K562 (cell line): ENCODE measurements around the gene HAGHL. TPM values are rescaled to one million over a fixed set of nuclear protein-coding genes. Genes with fewer than 3 reads are reported as not detected.

Source experiments
- ATAC-seq: fragments of 200-7000 bp; cut with Tn5 transposase; 3 replicates; pipeline ENCODE4 v1.9.1; 2020; ENCODE audit warnings: moderate library complexity
- BruUV-seq: library from RNA; stranded (reverse); fragments of 400-500 nt; replicated peaks from 2 replicates; lab custom pipeline; 2021; lab: Mats Ljungman, UMichigan
- CTCF ChIA-PET: fragments of 300-600 bp; formaldehyde crosslinking; extraction: SDS; loops from one replicate; lab custom pipeline; 2021; ENCODE audit warnings: low intra/inter-chr PET ratio; lab: Yijun Ruan, JAX
- POLR2A ChIA-PET: fragments of 300-600, 350-650 bp; sonication (Branson Sonifier 250); formaldehyde crosslinking; extraction: SDS; loops from one replicate; lab custom pipeline; 2021; ENCODE audit warnings: antibody characterized with exemption, inconsistent platforms; lab: Yijun Ruan, JAX
- DNase-seq, 4 experiments: peaks; one replicate each; pipeline versions ENCODE4 v3.0.0 to v3.0.0-alpha.2; 2011 to 2018; ENCODE audit warnings: low spot score in 3 of 4, mixed read lengths in 3 of 4; ENCODE audit errors: extremely low read depth in 1 of 4
- FAIRE-seq: peaks from 2 replicates; lab custom pipeline; 2011; peaks lifted over from hg19 to GRCh38; lab: Jason Lieb, UNC
- H2AFZ ChIP-seq: 2 replicates; pipeline ENCODE4 v1.6.0; 2011; ENCODE audit warnings: low read depth, low read length, control low read depth, inconsistent platforms
- H3K27ac ChIP-seq: fragments of 200-600 bp; 3 replicates; pipeline ENCODE4 v1.8.0; 2011; ENCODE audit warnings: low read depth, mild to moderate bottlenecking, control low read depth, inconsistent platforms, low read length, moderate library complexity, mixed read lengths; ENCODE audit errors: extremely low read depth
- H3K27me3 ChIP-seq, 2 experiments: fragments of 300-600 bp in 1 of 2; 2 replicates in 1 of 2; 3 replicates in 1 of 2; pipeline versions ENCODE4 v1.6.0 to v1.8.0; 2011; ENCODE audit warnings: inconsistent platforms in 2 of 2, low read length in 2 of 2, mild to moderate bottlenecking in 1 of 2, mixed read lengths in 1 of 2, moderate library complexity in 1 of 2; ENCODE audit not compliant: control insufficient read depth in 2 of 2, insufficient read depth in 2 of 2
- H3K36me3 ChIP-seq: fragments of 300-600 bp; 3 replicates; pipeline ENCODE4 v1.8.0; 2011; ENCODE audit warnings: mild to moderate bottlenecking, low read length, inconsistent platforms; ENCODE audit not compliant: control insufficient read depth, insufficient read depth
- H3K4me1 ChIP-seq, 2 experiments: fragments of 200-600 bp in 1 of 2; replicated peaks in 1 of 2; 2 replicates in 1 of 2; 3 replicates in 1 of 2; pipeline versions ENCODE4 v1.5.1 to v1.8.0; 2011; ENCODE audit warnings: inconsistent platforms in 2 of 2, low read length in 2 of 2, mild to moderate bottlenecking in 1 of 2, mixed read lengths in 1 of 2, moderate library complexity in 1 of 2; ENCODE audit not compliant: control insufficient read depth in 2 of 2, insufficient read depth in 2 of 2
- H3K4me2 ChIP-seq: 2 replicates; pipeline ENCODE4 v1.6.1; 2011; ENCODE audit warnings: low read length, control low read depth, inconsistent platforms, mixed read lengths; ENCODE audit not compliant: insufficient read depth
- H3K4me3 ChIP-seq: fragments of 200-600 bp; sonication (generic), shearing (Covaris generic); 2 replicates; pipeline ENCODE4 v1.5.1; 2016; ENCODE audit warnings: control low read depth, inconsistent platforms
- H3K79me2 ChIP-seq: fragments of 200-600 bp; 3 replicates; pipeline ENCODE4 v1.8.0; 2011; ENCODE audit warnings: low read length, inconsistent platforms; ENCODE audit not compliant: control insufficient read depth, insufficient read depth
- H3K9ac ChIP-seq, 2 experiments: 2 replicates each; pipeline versions ENCODE4 v1.6.0 to v1.6.1; 2011; ENCODE audit warnings: low read depth in 2 of 2, low read length in 2 of 2, control low read depth in 1 of 2, inconsistent platforms in 1 of 2, mild to moderate bottlenecking in 1 of 2, mixed read lengths in 1 of 2; ENCODE audit not compliant: insufficient read depth in 1 of 2
- H3K9me1 ChIP-seq: one replicate; pipeline ENCODE4 v1.6.0; 2011; ENCODE audit warnings: inconsistent platforms, mild to moderate bottlenecking, low read length, moderate library complexity; ENCODE audit not compliant: control insufficient read depth, insufficient read depth
- H3K9me3 ChIP-seq: replicated peaks from 2 replicates; pipeline ENCODE4 v1.5.1; 2011; ENCODE audit warnings: low read depth, low read length, inconsistent platforms; ENCODE audit not compliant: control insufficient read depth, insufficient read depth
- H4K20me1 ChIP-seq: replicated peaks from 2 replicates; pipeline ENCODE4 v1.6.1; 2011; ENCODE audit warnings: low read length, inconsistent platforms, mixed read lengths; ENCODE audit not compliant: control insufficient read depth, insufficient read depth
- ARHGAP35 ChIP-seq: fragments of 450-650 bp; IDR thresholded peaks from 2 replicates; pipeline ENCODE4 v1.6.1; 2018; ENCODE audit not compliant: partially characterized antibody
- CHCHD3 ChIP-seq: fragments of 250-450 bp; sonication (Bioruptor Pico); IDR thresholded peaks from 2 replicates; pipeline ENCODE4 v2.1.2; 2022; ENCODE audit warnings: mild to moderate bottlenecking
- ETV1 ChIP-seq: fragments of 450-650 bp; conservative IDR thresholded peaks from 2 replicates; pipeline ENCODE4 v1.6.1; 2016; ENCODE audit warnings: missing genetic modification characterization, control low read depth, low read depth, missing compliant biosample characterization
- GTF2A2 ChIP-seq: IDR thresholded peaks from 2 replicates; pipeline ENCODE4 v1.6.1; 2016; ENCODE audit warnings: mild to moderate bottlenecking, missing genetic modification characterization, missing compliant biosample characterization
- HDAC2 ChIP-seq: fragments of 450-650 bp; IDR thresholded peaks from 2 replicates; pipeline ENCODE4 v1.6.1; 2016; ENCODE audit warnings: mild to moderate bottlenecking
- NCOA4 ChIP-seq: fragments of 450-650 bp; IDR thresholded peaks from 2 replicates; pipeline ENCODE4 v1.6.1; 2018; ENCODE audit warnings: mild to moderate bottlenecking; ENCODE audit not compliant: partially characterized antibody
- NELFE ChIP-seq: IDR thresholded peaks from 2 replicates; pipeline ENCODE4 v1.6.1; 2011; ENCODE audit warnings: mild to moderate bottlenecking; ENCODE audit not compliant: insufficient read depth, insufficient read length
- SIX5 ChIP-seq, 2 experiments: IDR thresholded peaks; 2 replicates each; pipeline ENCODE4 v1.6.1; 2011; ENCODE audit warnings: low read length in 2 of 2, borderline replicate concordance in 1 of 2, low read depth in 1 of 2, mild to moderate bottlenecking in 1 of 2, moderate library complexity in 1 of 2; ENCODE audit not compliant: insufficient read depth in 1 of 2
- SPI1 ChIP-seq: IDR thresholded peaks from 2 replicates; pipeline ENCODE4 v1.6.1; 2011; ENCODE audit warnings: low read depth, low read length, control low read depth, borderline replicate concordance
- SREBF1 ChIP-seq: fragments of 150-350 bp; IDR thresholded peaks from 2 replicates; pipeline ENCODE4 v1.6.1; 2014; ENCODE audit warnings: antibody characterized with exemption, low read depth, low read length, borderline replicate concordance
- ZBTB17 ChIP-seq: fragments of 450-650 bp; formaldehyde crosslinking; IDR thresholded peaks from 2 replicates; pipeline ENCODE4 v1.4.0; 2020; ENCODE audit warnings: mild to moderate bottlenecking
- ZNF175 ChIP-seq: fragments of 200-800 bp; sonication (Bioruptor generic); IDR thresholded peaks from 2 replicates; pipeline ENCODE4 v1.6.1; 2016; ENCODE audit warnings: low read depth, mild to moderate bottlenecking, missing genetic modification characterization, missing compliant biosample characterization
- ZNF444 ChIP-seq: fragments of 250-450 bp; sonication (Bioruptor Pico); IDR thresholded peaks from 2 replicates; pipeline ENCODE4 v1.4.0; 2020; ENCODE audit warnings: mild to moderate bottlenecking, moderate library complexity
- ZNF584 ChIP-seq: fragments of 200-800 bp; sonication (Bioruptor generic); IDR thresholded peaks from 2 replicates; pipeline ENCODE4 v1.6.1; 2016; ENCODE audit warnings: low read depth, mild to moderate bottlenecking, missing genetic modification characterization, missing compliant biosample characterization
- ZNF780A ChIP-seq: fragments of 250-450 bp; sonication (Bioruptor Pico); IDR thresholded peaks from 2 replicates; pipeline ENCODE4 v1.5.0; 2021; ENCODE audit warnings: mild to moderate bottlenecking
- WGBS: fragments of 100-300 bp; shearing (Covaris generic); methylation state at CpG from one replicate; pipeline ENCODE4 v1.1.6; 2016; ENCODE audit warnings: low coverage, mixed read lengths; ENCODE audit not compliant: insufficient coverage; ENCODE audit errors: missing lambda C conversion rate; 5-methylcytosine and 5-hydroxymethylcytosine counted together
- in situ Hi-C: fragments of 300-500 bp; cut with MboI; formaldehyde crosslinking; loops from 4 replicates; pipeline ENCODE4 v1.15.0; 2018; ENCODE audit warnings: inconsistent platforms, mixed read lengths
- intact Hi-C: fragments of 100-400 bp; cut with micrococcal nuclease; formaldehyde crosslinking; loops from 2 replicates; pipeline ENCODE4 v1.14.2; 2022
- polyA plus RNA-seq, 8 experiments: library from polyadenylated mRNA; depleted of rRNA in 4 of 8; stranded (reverse) in 5 of 8; unstranded in 3 of 8; fragments of >200 nt; fragmentation: Nextera tagmentation in 2 of 8; fragmentation: Illumina TruSeq in 1 of 8; extraction: Ambion mirVana in 2 of 8; extraction: Trizol in 1 of 8; gene quantifications; 2 replicates each; pipeline versions ENCODE4 v1.2.1 to v1.2.3, GENCODE V29; 2011 to 2014; ENCODE audit warnings: inconsistent platforms in 1 of 8, missing spikeins in 1 of 8
- total RNA-seq, 7 experiments: library from RNA; depleted of rRNA in 6 of 7; stranded (reverse); fragments of >200 nt in 6 of 7; fragmentation: Illumina TruSeq in 2 of 7; extraction: Trizol in 2 of 7; gene quantifications; 2 replicates each; pipeline versions ENCODE4 v1.2.1 to v1.2.3, GENCODE V29; 2011 to 2021; ENCODE audit warnings: low replicate concordance in 1 of 7
- TF ChIP-seq, protein P1 (sequence below): sonication (generic); formaldehyde crosslinking; IDR thresholded peaks from 2 replicates; pipeline ENCODE4 v1.8.1; 2023; ENCODE audit warnings: mild to moderate bottlenecking, missing genetic modification reagents, moderate library complexity
- TF ChIP-seq, protein P2 (sequence below), 2 experiments: fragments of 450-650 bp in 1 of 2; sonication (generic) in 1 of 2; formaldehyde crosslinking in 1 of 2; IDR thresholded peaks in 1 of 2; conservative IDR thresholded peaks in 1 of 2; 2 replicates each; pipeline versions ENCODE4 v1.6.1 to v1.8.1; 2016 to 2023; ENCODE audit warnings: mild to moderate bottlenecking in 2 of 2, moderate library complexity in 2 of 2, inconsistent platforms in 1 of 2, missing genetic modification reagents in 1 of 2
- TF ChIP-seq, protein P3 (sequence below): fragments of 450-650 bp; IDR thresholded peaks from 2 replicates; pipeline ENCODE4 v1.7.0; 2016; ENCODE audit warnings: borderline replicate concordance
- TF ChIP-seq, protein P4 (sequence below): sonication (generic); formaldehyde crosslinking; IDR thresholded peaks from 2 replicates; pipeline ENCODE4 v1.9.0; 2022; ENCODE audit warnings: mild to moderate bottlenecking, missing genetic modification reagents

The HAGHL gene
- total and polyA plus RNA-seq, 9 of the 15 experiments (the other 6 are each of a cell fraction or from before 2014, with no cell fraction given), result 0.31 to 83.4 (median 20.7) TPM

DNA sequence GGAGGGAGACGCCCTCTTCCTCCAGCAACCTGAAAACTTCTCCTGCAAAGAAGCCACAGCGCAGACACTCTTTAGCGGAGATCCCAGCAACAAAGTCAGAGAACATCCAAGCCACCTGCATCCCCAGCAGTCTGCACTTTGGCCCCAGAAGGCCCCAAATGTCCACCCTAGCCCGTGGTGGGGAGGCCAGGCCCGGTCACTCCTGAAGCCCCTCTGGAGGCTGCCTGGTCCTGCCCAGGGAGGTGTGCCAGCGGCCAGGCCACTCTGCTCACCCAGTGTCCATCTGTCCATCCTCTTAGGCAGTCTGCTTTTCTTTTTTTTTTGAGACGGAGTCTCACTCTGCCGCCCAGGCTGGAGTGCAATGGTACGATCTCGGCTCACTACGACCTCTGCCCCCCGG lies 5.4 kb downstream of the HAGHL start:
- Histone ChIP-seq H3K4me2 (no peak overlapping the region), H3K4me1 (peaks cover 10 to 95% of the 10 kb centered on the region in 2 experiments), H3K9me3 (no peaks in the 10 kb centered on the region), H3K9ac (0 out of 4 replicates have a peak overlapping the region, but pooled peaks of 1 of the 2 experiments have one; percentile 40), H3K27me3 (no peaks in the 10 kb centered on the region), H3K27ac (no peak overlapping the region), H3K4me3 (no peak overlapping the region), H3K36me3 (peaks cover 78% of the 10 kb centered on the region; the same call in 2 of the 3 replicates), H2AFZ (no peak overlapping the region), H3K9me1 (no peaks in the 10 kb centered on the region), H4K20me1 (no peaks in the 10 kb centered on the region; the same call in 1 of the 2 replicates), H3K79me2 (peaks cover 23% of the 10 kb centered on the region)
- DNase-seq, result no peak
- intact Hi-C loops (no loop called here), in situ Hi-C loops (no loop called here)
- no peak for FAIRE-seq
- POLR2A ChIA-PET, result interaction anchor here (0.6 to 1.3 kb wide), 4 partner anchors 8 to 68 kb away, joined by 3 to 7 read pairs (median 4); partner anchors contain the start of genes CIAO3 and GNG13
- no peak for ATAC-seq
- 88% methylated on average over 9 of the region's 12 CpGs for WGBS
- TF ChIP-seq CHCHD3 (CRISPR knock-in tag) (no peak), ZNF175 (CRISPR knock-in tag) (no peak), ZNF780A (CRISPR knock-in tag) (no peak), SIX5 (IDR thresholded peaks at IDR 0.05; ENCODE audit: borderline replicate concordance in 1 of 2, insufficient read depth in 1 of 2, low read depth in 1 of 2, low read length in 2 of 2) (no peak), ETV1 (tag) (no peak), SREBF1 (no peak), NCOA4 (no peak), GTF2A2 (tag) (no peak), ARHGAP35 (no peak), SPI1 (no peak), HDAC2 (no peak), NELFE (no peak), ZNF584 (no peak), ZBTB17 (CRISPR knock-in tag) (no peak), ZNF444 (no peak)
- TF ChIP-seq, protein P1, sequence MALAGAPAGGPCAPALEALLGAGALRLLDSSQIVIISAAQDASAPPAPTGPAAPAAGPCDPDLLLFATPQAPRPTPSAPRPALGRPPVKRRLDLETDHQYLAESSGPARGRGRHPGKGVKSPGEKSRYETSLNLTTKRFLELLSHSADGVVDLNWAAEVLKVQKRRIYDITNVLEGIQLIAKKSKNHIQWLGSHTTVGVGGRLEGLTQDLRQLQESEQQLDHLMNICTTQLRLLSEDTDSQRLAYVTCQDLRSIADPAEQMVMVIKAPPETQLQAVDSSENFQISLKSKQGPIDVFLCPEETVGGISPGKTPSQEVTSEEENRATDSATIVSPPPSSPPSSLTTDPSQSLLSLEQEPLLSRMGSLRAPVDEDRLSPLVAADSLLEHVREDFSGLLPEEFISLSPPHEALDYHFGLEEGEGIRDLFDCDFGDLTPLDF (CRISPR knock-in tag), result no peak
- TF ChIP-seq, protein P2, sequence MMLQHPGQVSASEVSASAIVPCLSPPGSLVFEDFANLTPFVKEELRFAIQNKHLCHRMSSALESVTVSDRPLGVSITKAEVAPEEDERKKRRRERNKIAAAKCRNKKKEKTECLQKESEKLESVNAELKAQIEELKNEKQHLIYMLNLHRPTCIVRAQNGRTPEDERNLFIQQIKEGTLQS (IDR thresholded peaks at IDR 0.05), result no peak
- TF ChIP-seq, protein P2 (CRISPR knock-in tag; conservative IDR thresholded peaks at IDR 0.05), result no peak
- TF ChIP-seq, protein P3, sequence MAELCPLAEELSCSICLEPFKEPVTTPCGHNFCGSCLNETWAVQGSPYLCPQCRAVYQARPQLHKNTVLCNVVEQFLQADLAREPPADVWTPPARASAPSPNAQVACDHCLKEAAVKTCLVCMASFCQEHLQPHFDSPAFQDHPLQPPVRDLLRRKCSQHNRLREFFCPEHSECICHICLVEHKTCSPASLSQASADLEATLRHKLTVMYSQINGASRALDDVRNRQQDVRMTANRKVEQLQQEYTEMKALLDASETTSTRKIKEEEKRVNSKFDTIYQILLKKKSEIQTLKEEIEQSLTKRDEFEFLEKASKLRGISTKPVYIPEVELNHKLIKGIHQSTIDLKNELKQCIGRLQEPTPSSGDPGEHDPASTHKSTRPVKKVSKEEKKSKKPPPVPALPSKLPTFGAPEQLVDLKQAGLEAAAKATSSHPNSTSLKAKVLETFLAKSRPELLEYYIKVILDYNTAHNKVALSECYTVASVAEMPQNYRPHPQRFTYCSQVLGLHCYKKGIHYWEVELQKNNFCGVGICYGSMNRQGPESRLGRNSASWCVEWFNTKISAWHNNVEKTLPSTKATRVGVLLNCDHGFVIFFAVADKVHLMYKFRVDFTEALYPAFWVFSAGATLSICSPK, result no peak
- TF ChIP-seq, protein P4, sequence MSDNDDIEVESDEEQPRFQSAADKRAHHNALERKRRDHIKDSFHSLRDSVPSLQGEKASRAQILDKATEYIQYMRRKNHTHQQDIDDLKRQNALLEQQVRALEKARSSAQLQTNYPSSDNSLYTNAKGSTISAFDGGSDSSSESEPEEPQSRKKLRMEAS (CRISPR knock-in tag), result no peak
- BruUV-seq, result no TSS peak
- CTCF ChIA-PET, result no interaction called here
